Mesothelial cell of epicardium (in vitro differentiated cells): Measurements from ENCODE around the gene ADD1. TPM values are rescaled to one million over a fixed set of nuclear protein-coding genes. Genes with fewer than 3 reads are reported as not detected.

Source experiments
- DNase-seq, 2 experiments: peaks; one replicate each; pipeline ENCODE4 v3.0.0; 2021; ENCODE audit warnings: low spot score in 2 of 2; ENCODE audit not compliant: unreplicated experiment in 2 of 2
- H3K27ac Mint-ChIP-seq: 2 replicates; pipeline ENCODE4 v1.8.0; 2021; ENCODE audit warnings: mixed read lengths
- H3K27me3 Mint-ChIP-seq: 2 replicates; pipeline ENCODE4 v1.8.0; 2021; ENCODE audit warnings: low read depth, mixed read lengths
- H3K36me3 Mint-ChIP-seq: 2 replicates; pipeline ENCODE4 v1.8.0; 2021; ENCODE audit warnings: mixed read lengths
- H3K4me1 Mint-ChIP-seq: 2 replicates; pipeline ENCODE4 v1.8.0; 2021; ENCODE audit warnings: mixed read lengths
- H3K4me3 Mint-ChIP-seq: 2 replicates; pipeline ENCODE4 v1.8.0; 2021; ENCODE audit warnings: mild to moderate bottlenecking, moderate library complexity, mixed read lengths
- H3K9me3 Mint-ChIP-seq: 2 replicates; pipeline ENCODE4 v1.8.0; 2021; ENCODE audit warnings: mixed read lengths
- CTCF ChIP-seq: fragments of 200-600 bp; sonication (generic); IDR thresholded peaks from one replicate; pipeline ENCODE4 v1.5.0; 2021; ENCODE audit warnings: antibody characterized with exemption; ENCODE audit not compliant: unreplicated experiment
- total RNA-seq: library from RNA; stranded (reverse); gene quantifications from 3 replicates; pipeline ENCODE4 v1.2.1, GENCODE V29; 2021

Gene ADD1
- total RNA-seq, 1 donor from 2014 or later = 297 TPM

- no peak for TF ChIP-seq CTCF
- H3K27me3 Mint-ChIP-seq = no peaks in the 10 kb centered on the region
Measured at GRCh38 chr4:2947926-2948325, 104.3 kb downstream of the ADD1 start.

GRCh38 chr4:2948895-2949781, 105.5 kb downstream of the ADD1 start:
- Mint-ChIP-seq H3K9me3 (no peaks in the 10 kb centered on the region), H3K27ac (no peak overlapping the region), H3K4me3 (no peak overlapping the region), H3K4me1 (no peaks in the 10 kb centered on the region), H3K36me3 (peaks cover 43% of the 10 kb centered on the region), H3K27me3 (no peaks in the 10 kb centered on the region)
- no peak for DNase-seq
- no peak for TF ChIP-seq CTCF

More at GRCh38 chr4:2947926-2948325, 104.3 kb downstream of the ADD1 start:
- H3K4me3 Mint-ChIP-seq = no peak overlapping the region
- H3K4me1 Mint-ChIP-seq = no peaks in the 10 kb centered on the region
- DNase-seq = no peak
- peaks cover 40% of the 10 kb centered on the region for H3K36me3 Mint-ChIP-seq
- H3K9me3 Mint-ChIP-seq = no peaks in the 10 kb centered on the region
- no peak overlapping the region for H3K27ac Mint-ChIP-seq

DNA sequence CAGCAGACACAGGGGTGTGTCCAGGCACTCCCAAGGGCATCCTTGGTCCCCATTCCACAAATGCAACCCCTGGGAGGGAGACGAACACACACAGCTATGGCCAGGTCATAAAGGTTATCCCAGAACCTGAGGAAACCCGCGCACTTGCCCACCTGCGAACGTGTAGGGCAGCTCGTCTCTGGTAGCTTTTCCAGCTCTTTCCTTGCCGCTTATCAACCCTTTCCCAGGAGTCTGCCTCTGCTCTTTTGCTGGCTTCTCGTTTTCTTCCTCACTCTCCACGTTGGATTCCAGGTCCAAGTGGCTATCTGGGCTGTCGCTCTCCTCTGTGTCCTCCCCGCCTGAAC, 106.1 kb downstream of the ADD1 start:
- Mint-ChIP-seq H3K27ac (no peak overlapping the region), H3K4me3 (no peak overlapping the region), H3K27me3 (no peaks in the 10 kb centered on the region), H3K9me3 (no peaks in the 10 kb centered on the region), H3K36me3 (peaks cover 48% of the 10 kb centered on the region), H3K4me1 (no peaks in the 10 kb centered on the region)
- no peak for DNase-seq
- TF ChIP-seq CTCF = no peak

DNA sequence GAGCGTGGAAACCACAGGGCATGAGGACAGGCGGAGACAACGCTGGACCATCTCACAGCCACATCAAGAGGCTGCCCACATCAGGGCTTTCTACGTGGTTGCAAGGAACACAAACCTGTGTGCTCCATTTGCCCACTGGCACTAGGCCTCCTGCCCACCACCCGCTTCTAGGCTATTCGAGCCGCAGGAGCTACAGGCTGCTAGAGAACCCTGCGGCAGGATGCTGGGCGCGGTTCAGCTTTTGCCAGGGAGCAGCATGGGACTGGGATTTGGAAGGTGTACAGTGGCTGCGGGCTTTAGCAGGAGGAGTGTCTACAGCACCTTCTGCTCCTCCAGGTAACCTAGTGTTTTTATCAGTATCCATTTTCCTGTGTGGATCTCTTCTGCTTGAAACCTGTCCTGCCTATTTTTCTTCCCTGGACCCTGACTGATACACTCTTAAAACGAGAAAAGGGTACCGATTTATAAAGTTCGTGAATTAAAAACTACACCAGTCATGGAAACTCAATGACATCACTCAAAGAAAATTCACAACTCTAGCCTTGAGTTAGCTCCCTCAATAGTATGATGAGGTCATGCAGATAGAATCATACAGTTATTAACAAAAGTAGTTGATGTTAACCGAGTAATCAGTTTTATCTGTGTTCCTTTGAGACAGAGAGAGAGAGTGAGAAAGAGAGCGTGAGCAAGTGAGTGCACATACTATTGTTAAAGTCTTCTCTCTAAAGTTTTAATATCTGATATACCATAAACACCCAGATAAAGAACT, 106.8 kb downstream of the ADD1 start:
- no peak for DNase-seq
- no peaks in the 10 kb centered on the region for H3K9me3 Mint-ChIP-seq
- H3K36me3 Mint-ChIP-seq = peaks cover 45% of the 10 kb centered on the region
- H3K27me3 Mint-ChIP-seq = no peaks in the 10 kb centered on the region
- H3K27ac Mint-ChIP-seq = no peak overlapping the region
- TF ChIP-seq CTCF = no peak
- H3K4me1 Mint-ChIP-seq = no peaks in the 10 kb centered on the region
- H3K4me3 Mint-ChIP-seq = no peak overlapping the region

GRCh38 chr4:2953496-2953895, 109.9 kb downstream of the ADD1 start:
- Mint-ChIP-seq H3K9me3 (no peaks in the 10 kb centered on the region), H3K27me3 (no peaks in the 10 kb centered on the region), H3K4me3 (no peak overlapping the region), H3K36me3 (peaks cover 47% of the 10 kb centered on the region), H3K4me1 (peaks cover 2% of the 10 kb centered on the region), H3K27ac (no peak overlapping the region)
- no peak for TF ChIP-seq CTCF
- DNase-seq = no peak
